Neuronal stem cell (in vitro differentiated cells): Measurements from ENCODE around the gene MARK2.

Experiments
- DNase-seq: peaks from one replicate; pipeline ENCODE4 v3.0.0-alpha.2; 2013; ENCODE audit warnings: low spot score
- H2AFZ ChIP-seq: one replicate; pipeline ENCODE4 v1.6.1; 2013; ENCODE audit warnings: mild to moderate bottlenecking, low read length, inconsistent platforms
- H2AK5ac ChIP-seq: 2 replicates; pipeline ENCODE4 v1.6.1; 2013; ENCODE audit warnings: low read depth, mild to moderate bottlenecking, inconsistent platforms, low read length, moderate library complexity, mixed read lengths
- H2BK120ac ChIP-seq: 2 replicates; pipeline ENCODE4 v1.6.1; 2013; ENCODE audit warnings: low read depth, mild to moderate bottlenecking, inconsistent platforms, low read length, moderate library complexity, mixed read lengths
- H2BK12ac ChIP-seq: one replicate; pipeline ENCODE4 v1.6.1; 2013; ENCODE audit warnings: low read length, inconsistent platforms
- H2BK15ac ChIP-seq: 2 replicates; pipeline ENCODE4 v1.6.1; 2013; ENCODE audit warnings: mild to moderate bottlenecking, low read length, inconsistent platforms, mixed read lengths
- H2BK5ac ChIP-seq: one replicate; pipeline ENCODE4 v1.6.1; 2013; ENCODE audit warnings: inconsistent platforms, mild to moderate bottlenecking, low read length, moderate library complexity
- H3K14ac ChIP-seq: one replicate; pipeline ENCODE4 v1.6.1; 2013; ENCODE audit warnings: low read length, inconsistent platforms
- H3K18ac ChIP-seq: 2 replicates; pipeline ENCODE4 v1.6.1; 2013; ENCODE audit warnings: low read length, inconsistent platforms
- H3K23ac ChIP-seq: 2 replicates; pipeline ENCODE4 v1.6.1; 2013; ENCODE audit warnings: low read depth, mild to moderate bottlenecking, mixed read lengths, low read length, inconsistent platforms; ENCODE audit not compliant: poor library complexity
- H3K27ac ChIP-seq: replicated peaks from 3 replicates; pipeline ENCODE4 v1.5.1; 2013; ENCODE audit warnings: low read length, inconsistent platforms
- H3K27me3 ChIP-seq, 3 experiments: 2 replicates each; pipeline ENCODE4 v1.6.1; 2013; ENCODE audit warnings: low read length in 3 of 3, mild to moderate bottlenecking in 2 of 3, inconsistent platforms in 1 of 3, low read depth in 1 of 3, mixed read lengths in 1 of 3, moderate library complexity in 1 of 3; ENCODE audit not compliant: control insufficient read depth in 3 of 3, insufficient read depth in 3 of 3
- H3K36me3 ChIP-seq, 2 donors: replicated peaks in 1 of 2; 2 replicates each; pipeline ENCODE4 v1.6.1; 2013; ENCODE audit warnings: low read length in 2 of 2; ENCODE audit not compliant: control insufficient read depth in 2 of 2, insufficient read depth in 2 of 2
- H3K4ac ChIP-seq: 2 replicates; pipeline ENCODE4 v1.6.1; 2013; ENCODE audit warnings: inconsistent platforms, mild to moderate bottlenecking, low read length, moderate library complexity
- H3K4me1 ChIP-seq, 2 donors: 1 replicate in 1 of 2; 2 replicates in 1 of 2; pipeline ENCODE4 v1.6.1; 2013; ENCODE audit warnings: low read length in 2 of 2, low read depth in 1 of 2; ENCODE audit not compliant: control insufficient read depth in 2 of 2, insufficient read depth in 1 of 2
- H3K4me2 ChIP-seq: one replicate; pipeline ENCODE4 v1.6.1; 2013; ENCODE audit warnings: mild to moderate bottlenecking, low read length, inconsistent platforms; ENCODE audit not compliant: insufficient read depth, poor library complexity, severe bottlenecking
- H3K4me3 ChIP-seq, 2 donors: 2 replicates each; pipeline ENCODE4 v1.5.1; 2013; ENCODE audit warnings: low read length in 2 of 2, mild to moderate bottlenecking in 2 of 2, inconsistent platforms in 1 of 2, moderate library complexity in 1 of 2
- H3K79me1 ChIP-seq: one replicate; pipeline ENCODE4 v1.6.1; 2013; ENCODE audit warnings: low read depth, mild to moderate bottlenecking, inconsistent platforms, low read length, moderate library complexity
- H3K9ac ChIP-seq: one replicate; pipeline ENCODE4 v1.6.1; 2013; ENCODE audit warnings: mild to moderate bottlenecking, low read depth, low read length, inconsistent platforms; ENCODE audit not compliant: poor library complexity
- H3K9me3 ChIP-seq, 2 donors: replicated peaks in 1 of 2; 2 replicates each; pipeline versions ENCODE3 to v1.6.1; 2013; ENCODE audit warnings: low read length in 2 of 2, mild to moderate bottlenecking in 2 of 2, inconsistent platforms in 1 of 2, low read depth in 1 of 2, mixed read lengths in 1 of 2, moderate library complexity in 1 of 2; ENCODE audit not compliant: control insufficient read depth in 2 of 2, insufficient read depth in 1 of 2
- H4K8ac ChIP-seq: one replicate; pipeline ENCODE4 v1.6.1; 2013; ENCODE audit warnings: low read depth, mild to moderate bottlenecking, inconsistent platforms, low read length, moderate library complexity
- H4K91ac ChIP-seq: one replicate; pipeline ENCODE4 v1.6.1; 2013; ENCODE audit warnings: low read length, low read depth, mild to moderate bottlenecking, inconsistent platforms; ENCODE audit not compliant: poor library complexity
- WGBS, 2 donors: extraction: QIAGEN DNeasy Blood & Tissue Kit; methylation state at CpG; one replicate each; pipeline ENCODE4 v1.1.7; 2013; ENCODE audit warnings: missing lambda C conversion rate in 2 of 2, mixed read lengths in 1 of 2; ENCODE audit not compliant: insufficient read length in 2 of 2, insufficient replicate concordance in 1 of 2; ENCODE audit errors: extremely low coverage in 2 of 2; 5-methylcytosine and 5-hydroxymethylcytosine counted together

MARK2 gene

GRCh38 chr11:63875506-63876065 lies 36.7 kb downstream of the MARK2 start:
- Histone ChIP-seq H2BK120ac (no peak overlapping the region), H3K9ac (no peak overlapping the region), H2AK5ac (no peak overlapping the region), H3K4me2 (no peak overlapping the region), H4K91ac (no peak overlapping the region), H3K9me3 (peaks cover 0 to 2% of the 10 kb centered on the region in 2 donors), H2BK15ac (no peak overlapping the region), H3K23ac (no peak overlapping the region), H3K14ac (no peak overlapping the region), H3K4me1 (peaks cover 15 to 19% of the 10 kb centered on the region in 2 donors), H3K27ac (no peak overlapping the region), H2AFZ (no peak overlapping the region), H4K8ac (no peak overlapping the region), H3K27me3 (no peaks in the 10 kb centered on the region), H3K36me3 (peaks cover 2 to 4% of the 10 kb centered on the region in 2 donors), H2BK12ac (no peak overlapping the region), H3K79me1 (no peaks in the 10 kb centered on the region), H3K4ac (no peak overlapping the region), H2BK5ac (no peak overlapping the region), H3K18ac (no peak overlapping the region), H3K4me3 (no peak overlapping the region)
- no CpG with 5 or more reads among the region's 8 CpGs for WGBS, 2 donors
- DNase-seq = no peak

GRCh38 chr11:63876616-63877015 lies 37.7 kb downstream of the MARK2 start:
- Histone ChIP-seq H3K18ac (no peak overlapping the region), H2BK5ac (no peak overlapping the region), H3K36me3 (peaks cover 2 to 4% of the 10 kb centered on the region in 2 donors), H3K27me3 (no peaks in the 10 kb centered on the region), H3K9ac (no peak overlapping the region), H3K79me1 (no peaks in the 10 kb centered on the region), H3K4ac (no peak overlapping the region), H2BK12ac (no peak overlapping the region), H3K4me2 (no peak overlapping the region), H3K4me1 (peaks cover 18 to 19% of the 10 kb centered on the region in 2 donors), H2AK5ac (no peak overlapping the region), H2BK15ac (no peak overlapping the region), H3K27ac (no peak overlapping the region), H3K23ac (no peak overlapping the region), H3K14ac (no peak overlapping the region), H3K9me3 (peaks cover 0 to 2% of the 10 kb centered on the region in 2 donors), H4K8ac (no peak overlapping the region), H3K4me3 (no peak overlapping the region), H4K91ac (no peak overlapping the region), H2BK120ac (no peak overlapping the region), H2AFZ (no peak overlapping the region)
- DNase-seq = no peak
- no CpG with 5 or more reads among the region's 6 CpGs for WGBS, 2 donors

- H2BK15ac ChIP-seq = no peak overlapping the region
- no peak overlapping the region for H4K91ac ChIP-seq
- no peak overlapping the region for H3K18ac ChIP-seq
- no peak for DNase-seq
- WGBS, 2 donors = no CpG with 5 or more reads among the region's 6 CpGs
- no peaks in the 10 kb centered on the region for H3K79me1 ChIP-seq
- no peak overlapping the region for H3K14ac ChIP-seq
- no peaks in the 10 kb centered on the region for H3K27me3 ChIP-seq
- H3K36me3 ChIP-seq = peaks cover 2 to 4% of the 10 kb centered on the region in 2 donors
- H3K27ac ChIP-seq = no peak overlapping the region
- no peak overlapping the region for H3K4me2 ChIP-seq
- no peak overlapping the region for H2AK5ac ChIP-seq
- no peak overlapping the region for H2BK12ac ChIP-seq
- peaks cover 0 to 2% of the 10 kb centered on the region in 2 donors for H3K9me3 ChIP-seq
- no peak overlapping the region for H3K23ac ChIP-seq
- no peak overlapping the region for H4K8ac ChIP-seq
- H3K4ac ChIP-seq = no peak overlapping the region
- H2BK120ac ChIP-seq = no peak overlapping the region
- peaks cover 15 to 17% of the 10 kb centered on the region in 2 donors for H3K4me1 ChIP-seq
- H3K9ac ChIP-seq = no peak overlapping the region
- H3K4me3 ChIP-seq = no peak overlapping the region
- H2BK5ac ChIP-seq = no peak overlapping the region
- H2AFZ ChIP-seq = no peak overlapping the region
These were observed 38.8 kb downstream of the MARK2 start for GRCh38 chr11:63877658-63878241.

- Histone ChIP-seq H2BK15ac (no peak overlapping the region), H3K4me2 (no peak overlapping the region), H3K27ac (no peak overlapping the region), H3K23ac (no peak overlapping the region), H3K18ac (no peak overlapping the region), H2AFZ (no peak overlapping the region), H3K4ac (no peak overlapping the region), H3K36me3 (peaks cover 2% of the 10 kb centered on the region in 2 donors), H3K9me3 (peaks cover 0 to 2% of the 10 kb centered on the region in 2 donors), H3K9ac (no peak overlapping the region), H3K4me3 (no peak overlapping the region), H3K4me1 (peaks cover 17 to 20% of the 10 kb centered on the region in 2 donors), H2BK5ac (no peak overlapping the region), H3K79me1 (peaks cover 2% of the 10 kb centered on the region), H3K27me3 (no peaks in the 10 kb centered on the region), H2BK120ac (no peak overlapping the region), H2BK12ac (no peak overlapping the region), H4K8ac (no peak overlapping the region), H2AK5ac (no peak overlapping the region), H4K91ac (no peak overlapping the region), H3K14ac (no peak overlapping the region)
- no CpG with 5 or more reads among the region's 2 CpGs for WGBS, 2 donors
- DNase-seq = no peak
These were observed 40.9 kb downstream of the MARK2 start for GRCh38 chr11:63879598-63880402.
